Stromal cell of bone marrow (primary cell): ENCODE results near the gene PMP22.
A peak's percentile ranks its signal among the peaks of the same experiment; 100 is the strongest.

Experiments used
- DNase-seq: peaks from one replicate; pipeline ENCODE4 v3.0.0-alpha.2; 2012; ENCODE audit warnings: low read depth

Gene PMP22

GRCh38 chr17:15265131-15265530, at the start of gene PMP22:
Gene PMP22 (minus strand): TSS chr17:15265326. CDS start chr17:15260727, 4,599 bp downstream.
- peak; percentile 73 for DNase-seq

GRCh38 chr17:15311996-15312395, 46.9 kb upstream of the PMP22 start:
- DNase-seq = no peak

DNA sequence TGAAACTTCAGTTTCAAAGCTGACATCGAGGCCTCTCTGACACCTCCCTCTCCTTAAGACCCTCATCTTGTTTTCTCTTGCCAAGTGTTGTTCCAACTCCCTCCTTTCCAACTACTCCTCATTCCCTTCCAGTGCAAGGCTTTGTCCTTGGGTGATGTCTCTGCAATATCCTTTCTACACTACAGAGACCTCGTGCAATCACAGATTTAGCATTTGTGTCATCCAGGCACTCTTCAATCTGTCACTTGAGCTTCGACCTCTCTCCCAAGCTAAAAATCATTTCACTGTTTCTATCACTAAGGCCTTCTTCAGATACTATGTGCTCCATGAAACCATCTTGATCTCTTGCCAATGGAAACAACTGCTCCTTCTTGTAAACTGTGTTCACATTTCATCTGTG, 44.7 kb upstream of the PMP22 start:
- no peak for DNase-seq

DNA sequence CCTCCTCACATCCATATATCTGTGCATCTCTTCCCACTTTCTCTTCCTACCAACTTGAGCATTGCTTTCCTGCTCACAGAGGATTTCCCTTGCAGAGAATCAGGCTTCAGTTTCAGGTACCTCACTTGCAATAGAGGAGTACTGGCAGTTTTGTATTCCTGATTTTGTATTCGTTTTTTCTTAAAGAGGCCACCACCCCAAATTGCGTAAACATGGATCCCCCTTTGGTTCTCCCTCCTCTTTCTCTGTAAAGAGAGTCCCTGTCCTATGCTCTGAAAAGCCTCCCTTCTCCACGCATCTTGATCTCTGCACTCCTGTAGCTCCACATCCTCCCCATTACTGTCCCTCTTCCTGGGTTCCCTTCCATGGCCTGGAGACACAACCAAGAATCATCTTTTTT, 44.1 kb upstream of the PMP22 start:
- no peak for DNase-seq

DNA sequence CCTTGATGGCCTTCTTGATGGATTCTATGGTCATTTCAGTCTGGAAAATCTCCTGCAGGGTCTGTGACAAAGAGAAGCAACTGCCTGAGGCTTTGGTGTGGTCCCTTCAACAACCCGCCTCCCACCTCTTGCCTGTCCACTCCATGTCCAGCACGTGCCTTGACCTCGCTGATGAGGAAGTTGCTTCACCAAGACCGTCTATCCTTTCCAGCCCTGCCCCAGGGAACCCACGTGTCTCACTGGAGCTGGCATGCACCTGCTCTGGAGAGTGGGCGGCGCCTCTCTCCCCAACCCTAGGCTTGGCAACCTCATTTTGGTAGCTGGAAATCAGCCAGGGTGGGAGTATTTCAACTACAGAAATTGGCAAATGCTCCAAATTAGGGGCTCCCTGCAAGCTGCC, 43.6 kb upstream of the PMP22 start:
- DNase-seq = no peak

GRCh38 chr17:15307710-15308111, 42.6 kb upstream of the PMP22 start:
- DNase-seq = no peak

- no peak for DNase-seq
Observed at GRCh38 chr17:15303851-15304250, 38.7 kb upstream of the PMP22 start.

DNA sequence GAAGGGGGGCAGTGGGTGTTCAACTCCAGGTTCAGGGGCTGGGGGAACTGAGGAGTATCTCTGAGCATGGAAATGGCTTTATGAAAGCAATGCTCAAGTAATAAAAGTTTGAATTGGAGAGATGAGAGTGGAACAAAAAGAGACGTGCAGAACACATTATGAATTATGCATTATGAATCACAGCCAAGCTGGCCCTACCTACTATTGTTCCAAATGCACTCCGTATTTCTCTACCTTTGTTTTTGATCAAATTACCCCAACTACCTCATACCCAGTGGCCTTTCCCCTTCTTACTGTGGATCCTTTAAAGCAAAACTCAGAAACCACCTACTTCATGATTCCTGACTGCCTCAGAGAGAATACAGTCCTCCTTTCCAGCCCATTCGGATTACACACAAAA, 38.1 kb upstream of the PMP22 start:
- DNase-seq = no peak

GRCh38 chr17:15301845-15302244, 36.7 kb upstream of the PMP22 start:
- no peak for DNase-seq

GRCh38 chr17:15298176-15298575, 33.0 kb upstream of the PMP22 start:
- no peak for DNase-seq

- no peak for DNase-seq
Observed at GRCh38 chr17:15293558-15293957, 28.4 kb upstream of the PMP22 start.

- DNase-seq = no peak
Observed at GRCh38 chr17:15291674-15292361, 26.7 kb upstream of the PMP22 start.

- no peak for DNase-seq
Observed at GRCh38 chr17:15290605-15291004, 25.5 kb upstream of the PMP22 start.

- peak; percentile 41 for DNase-seq
Observed at GRCh38 chr17:15289285-15290183, 24.4 kb upstream of the PMP22 start.

- DNase-seq = no peak
Observed at GRCh38 chr17:15288859-15289258, 23.7 kb upstream of the PMP22 start.

DNA sequence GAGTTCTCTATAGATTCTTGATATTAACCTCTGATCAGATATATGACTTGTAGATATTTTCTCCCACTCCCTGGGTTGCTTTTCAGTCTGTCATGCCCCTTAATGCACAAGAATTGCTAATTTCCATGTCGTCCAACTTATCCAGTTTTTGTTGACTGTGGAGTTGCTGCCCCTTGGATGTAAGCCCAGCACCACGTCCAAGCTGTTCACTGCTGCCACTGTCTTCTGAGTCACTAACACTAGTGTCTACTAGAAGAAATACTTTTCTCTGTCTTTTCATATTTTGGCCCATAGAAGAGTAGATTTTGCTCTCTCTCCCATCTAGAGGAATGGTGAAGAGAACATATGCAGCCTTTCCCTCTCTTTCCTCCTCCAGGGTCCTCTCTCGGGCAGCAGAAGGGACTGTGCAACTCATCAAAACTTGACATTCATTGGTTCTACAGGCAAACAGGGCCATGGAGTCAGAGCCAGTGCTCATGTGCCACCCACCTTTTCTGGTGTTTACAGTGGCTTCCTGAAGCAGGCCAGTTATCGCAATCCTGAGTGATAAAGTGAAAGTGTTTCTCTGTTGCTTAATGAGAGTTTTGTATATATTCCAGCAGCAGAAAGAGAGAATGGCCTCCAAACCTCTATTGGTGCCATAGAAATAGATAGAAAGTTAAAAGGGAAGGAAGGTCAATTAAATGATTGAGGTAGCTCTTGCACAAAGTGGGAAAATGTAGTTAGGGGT, 22.6 kb upstream of the PMP22 start:
- no peak for DNase-seq

DNA sequence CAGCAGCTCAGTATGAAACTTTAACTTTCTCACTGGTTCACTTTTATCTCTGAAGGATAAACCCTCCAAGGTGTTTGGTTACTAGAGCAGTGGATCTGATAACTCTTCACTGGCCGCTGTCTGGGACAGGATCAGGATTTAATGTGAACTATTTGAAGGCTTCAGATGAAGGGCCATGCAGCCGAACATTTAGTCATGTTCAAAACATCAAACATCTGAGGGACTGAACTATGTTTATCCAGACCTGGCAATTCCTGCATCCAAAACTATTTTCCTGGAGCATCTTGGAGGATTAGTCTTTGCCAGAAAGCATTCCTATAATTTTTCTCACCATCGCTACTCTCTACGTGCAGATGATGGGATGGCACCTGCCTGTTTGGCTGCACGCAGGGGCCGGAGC, 20.3 kb upstream of the PMP22 start:
- DNase-seq = no peak

- no peak for DNase-seq
Observed at GRCh38 chr17:15284537-15284936, 19.4 kb upstream of the PMP22 start.

GRCh38 chr17:15284107-15284506, 19.0 kb upstream of the PMP22 start:
- no peak for DNase-seq

GRCh38 chr17:15281909-15282308, 16.8 kb upstream of the PMP22 start:
- DNase-seq = no peak

DNA sequence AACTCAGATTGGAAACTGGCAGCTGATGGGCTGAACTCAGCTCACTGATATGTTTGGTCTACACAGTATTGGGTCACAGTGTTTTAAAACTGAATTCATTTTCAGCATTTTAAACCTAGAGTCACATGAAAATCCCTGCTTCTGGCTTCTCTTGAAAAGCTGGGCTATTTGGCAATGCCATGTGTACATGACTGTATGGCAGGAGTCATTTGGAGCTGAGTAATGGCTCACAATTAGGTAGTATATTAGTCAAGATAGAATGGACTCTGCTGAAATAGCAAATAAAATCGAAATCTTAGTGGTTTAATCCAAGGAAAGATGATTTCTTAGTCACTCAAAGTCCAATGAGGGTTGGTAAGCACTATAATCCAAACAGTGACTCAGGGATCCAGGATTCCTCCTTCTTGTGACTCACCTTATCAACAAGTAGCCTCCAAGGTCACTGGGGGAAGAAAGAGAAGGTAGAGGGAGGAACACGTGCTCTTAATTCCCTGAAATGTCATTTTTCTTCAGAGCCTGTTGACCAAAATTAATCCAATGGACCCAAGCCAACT, 13.9 kb upstream of the PMP22 start:
- DNase-seq = peak; percentile 95

GRCh38 chr17:15278380-15278779, 13.3 kb upstream of the PMP22 start:
- DNase-seq = no peak
